HG03565 (cell line): ENCODE data around the gene CA10.

Source experiments
- ATAC-seq: cut with Tn5 transposase; IDR thresholded peaks from one replicate; pipeline ENCODE4 v1.9.1; 2021; ENCODE audit warnings: mild to moderate bottlenecking, moderate library complexity; ENCODE audit not compliant: unreplicated experiment

Gene CA10

GRCh38 chr17:51890710-51891109 lies 267.8 kb downstream of the CA10 start:
- ATAC-seq, result no peak

GRCh38 chr17:51888816-51889215 lies 269.7 kb downstream of the CA10 start:
- no peak for ATAC-seq

GRCh38 chr17:51876986-51877385 lies 281.5 kb downstream of the CA10 start:
- no peak for ATAC-seq

GRCh38 chr17:51873302-51873701 lies 285.2 kb downstream of the CA10 start:
- ATAC-seq, result no peak

GRCh38 chr17:51869387-51869786 lies 289.1 kb downstream of the CA10 start:
- no peak for ATAC-seq

GRCh38 chr17:51860954-51861561 lies 297.5 kb downstream of the CA10 start:
- ATAC-seq, result peak; percentile 48

- ATAC-seq, result no peak
These were observed 301.4 kb downstream of the CA10 start for GRCh38 chr17:51857052-51857597.

GRCh38 chr17:51855806-51856205 lies 302.7 kb downstream of the CA10 start:
- no peak for ATAC-seq

GRCh38 chr17:51853857-51854256 lies 304.7 kb downstream of the CA10 start:
- ATAC-seq, result no peak

GRCh38 chr17:51852603-51853002 lies 305.9 kb downstream of the CA10 start:
- no peak for ATAC-seq

GRCh38 chr17:51850201-51850600 lies 308.3 kb downstream of the CA10 start:
- ATAC-seq, result no peak

- ATAC-seq, result no peak
These were observed 310.1 kb downstream of the CA10 start for GRCh38 chr17:51848451-51848850.

GRCh38 chr17:51846566-51846965 lies 311.9 kb downstream of the CA10 start:
- ATAC-seq, result no peak

- no peak for ATAC-seq
These were observed 312.7 kb downstream of the CA10 start for GRCh38 chr17:51845776-51846175.

- ATAC-seq, result no peak
These were observed 315.8 kb downstream of the CA10 start for GRCh38 chr17:51842763-51843162.

GRCh38 chr17:51841669-51842068 lies 316.8 kb downstream of the CA10 start:
- no peak for ATAC-seq

GRCh38 chr17:51840688-51841087 lies 317.8 kb downstream of the CA10 start:
- no peak for ATAC-seq

GRCh38 chr17:51833620-51834019 lies 324.9 kb downstream of the CA10 start:
- ATAC-seq, result no peak

- no peak for ATAC-seq
These were observed 325.5 kb downstream of the CA10 start for GRCh38 chr17:51833045-51833444.

GRCh38 chr17:51830886-51831285 lies 327.6 kb downstream of the CA10 start:
- ATAC-seq, result no peak

GRCh38 chr17:51830451-51830850 lies 328.1 kb downstream of the CA10 start:
- no peak for ATAC-seq

- no peak for ATAC-seq
These were observed 329.6 kb downstream of the CA10 start for GRCh38 chr17:51828901-51829300.

GRCh38 chr17:51827140-51827539 lies 331.4 kb downstream of the CA10 start:
- no peak for ATAC-seq
